Dermis blood vessel endothelial cell (primary cell): ENCODE measurements around the gene ESRP2. TPM values are rescaled to one million over a fixed set of nuclear protein-coding genes. Genes with fewer than 3 reads are reported as not detected.
A peak's percentile ranks its signal among the peaks of the same experiment; 100 is the strongest.

Experiments
- DNase-seq: peaks from one replicate; pipeline ENCODE4 v3.0.0; 2010
- total RNA-seq: library from RNA; depleted of rRNA; stranded (reverse); fragments of >200 nt; gene quantifications from 2 replicates; pipeline ENCODE4 v1.2.3, GENCODE V29; 2014

The ESRP2 gene
- total RNA-seq, 1 donor from 2014 or later = 3.6 TPM

GRCh38 chr16:68236826-68237242, 907 bp upstream of the ESRP2 start:
- DNase-seq = no peak

DNA sequence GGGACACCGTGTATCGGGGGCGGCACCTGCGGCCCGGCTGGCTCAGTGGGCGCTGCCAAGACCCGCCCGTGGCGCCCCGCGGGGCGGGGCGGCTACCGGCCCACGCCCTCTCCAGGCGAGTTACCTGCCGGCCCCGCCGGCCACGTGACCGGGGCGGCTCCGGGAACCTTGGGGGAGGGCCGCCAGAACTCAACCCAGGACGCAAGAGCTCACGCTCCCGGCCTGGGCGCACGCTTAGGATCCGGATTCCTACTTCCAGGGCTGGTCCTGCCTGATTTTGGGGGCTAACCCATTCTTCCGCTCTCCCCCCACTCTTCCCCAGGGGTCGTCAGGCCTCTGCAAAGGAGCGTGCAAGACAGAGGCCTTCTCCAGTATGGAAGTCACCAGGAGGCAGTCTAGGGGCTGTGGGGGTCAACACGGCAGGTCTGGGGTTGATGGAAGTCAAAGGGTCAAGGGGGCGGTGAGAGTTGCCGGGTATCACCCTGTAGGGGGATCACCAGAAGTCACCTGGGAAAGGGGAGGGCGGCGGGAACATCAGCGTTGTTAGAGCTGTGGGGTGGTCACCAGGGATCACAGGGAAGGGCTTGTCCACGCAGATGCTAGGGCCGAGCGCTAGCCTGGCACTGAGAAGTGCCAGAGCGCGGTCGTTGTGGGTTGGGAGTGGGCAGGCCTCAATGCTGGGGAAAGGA, 354 bp upstream of the ESRP2 start:
- no peak for DNase-seq

DNA sequence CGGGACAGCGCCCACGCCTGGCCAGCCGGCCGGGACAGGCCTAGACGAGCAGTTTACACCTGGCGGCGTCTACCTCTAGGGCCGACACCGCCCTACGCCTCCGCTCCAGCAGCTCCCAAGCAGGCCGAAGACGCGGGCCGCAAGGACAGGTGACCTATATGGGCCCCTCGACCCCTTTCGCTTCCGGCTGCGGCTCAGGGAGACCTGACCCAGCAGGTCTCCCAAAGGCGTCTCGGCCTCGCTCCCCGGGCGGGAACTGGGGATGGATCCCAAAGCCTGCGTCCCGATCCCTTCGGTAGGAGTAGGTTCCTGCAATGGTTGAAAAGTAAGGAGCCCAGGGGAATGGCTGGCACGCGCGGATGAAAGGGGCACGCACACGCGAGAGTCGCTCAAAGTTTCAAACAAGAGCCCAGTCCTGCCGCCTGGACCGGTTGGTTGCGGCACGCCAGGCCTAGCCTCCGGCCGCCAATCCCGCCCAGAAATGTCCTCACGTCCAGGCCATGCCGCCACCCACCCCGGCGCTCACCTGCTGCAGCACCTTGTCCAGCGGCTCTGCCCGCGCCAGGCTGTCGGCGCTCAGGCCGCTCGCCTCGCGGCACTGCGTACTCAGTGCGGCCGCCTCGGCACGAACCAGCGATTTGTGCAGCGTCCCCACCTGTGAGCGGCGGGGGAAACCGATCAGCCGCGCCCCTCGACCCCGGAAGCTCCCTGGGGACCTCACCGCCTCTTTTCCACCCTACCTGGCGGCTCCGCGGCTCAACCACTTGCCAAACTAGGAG, 630 bp downstream of the ESRP2 start:
- DNase-seq = no peak

DNA sequence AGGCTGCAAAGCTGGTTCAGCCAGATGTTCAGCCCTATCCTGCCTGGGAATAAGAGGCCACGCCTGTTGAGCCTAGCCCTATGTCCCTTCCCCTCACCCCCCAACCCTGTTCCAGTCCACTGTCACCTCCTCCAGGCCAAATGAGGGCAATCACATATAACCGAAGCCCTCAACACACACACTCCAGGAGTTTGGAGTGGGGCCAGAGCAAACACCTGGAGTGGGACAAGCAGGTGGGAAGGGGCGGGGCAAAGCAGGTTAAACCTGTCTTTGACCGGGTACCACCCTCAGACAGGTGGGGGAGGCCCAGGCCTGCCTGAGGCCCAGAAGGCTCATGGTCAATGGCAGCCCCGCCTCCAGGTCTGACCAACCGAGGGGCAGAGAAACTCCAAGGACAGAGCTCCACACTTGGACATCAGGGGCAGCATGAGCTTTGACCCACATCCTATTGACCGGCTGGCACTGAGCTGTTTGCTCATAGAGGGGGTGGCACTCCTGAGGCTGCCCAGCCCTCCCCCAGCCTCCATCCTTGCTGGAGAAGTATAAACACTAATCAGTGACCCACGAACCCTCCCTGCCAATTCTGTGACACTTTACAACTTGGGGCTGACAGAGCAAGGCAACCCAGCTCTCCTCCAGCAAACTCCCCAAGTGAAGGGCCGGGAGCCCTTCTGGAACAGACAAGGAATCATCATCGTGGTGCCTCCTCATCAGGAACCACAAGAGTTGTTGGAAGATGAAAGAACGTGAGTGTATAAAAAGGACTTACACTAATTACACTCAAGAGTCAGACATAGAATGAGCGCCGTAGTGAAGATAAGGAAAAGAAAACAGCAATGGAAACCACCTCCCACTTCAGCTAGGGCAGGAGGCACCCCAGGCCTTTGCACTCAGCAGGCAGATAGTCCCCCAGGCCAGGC, 1.5 kb downstream of the ESRP2 start:
- no peak for DNase-seq

DNA sequence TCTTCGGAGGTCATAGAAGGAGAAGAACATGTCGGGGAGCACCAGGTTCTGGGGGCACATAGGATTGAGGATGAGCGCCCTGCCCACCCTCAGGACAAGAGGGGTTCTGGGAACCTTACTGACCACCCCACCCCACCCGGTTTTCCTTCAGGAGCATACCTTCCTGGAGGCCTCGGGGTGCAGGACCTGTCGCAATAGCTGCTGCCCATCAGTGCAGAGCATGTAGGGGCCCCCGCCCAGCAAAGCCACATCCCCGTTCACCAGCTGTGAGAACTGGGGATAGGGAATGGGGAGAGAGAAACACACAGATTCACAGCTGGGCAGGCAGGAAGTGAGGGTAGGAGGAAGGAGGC, 2.1 kb downstream of the ESRP2 start:
- no peak for DNase-seq

DNA sequence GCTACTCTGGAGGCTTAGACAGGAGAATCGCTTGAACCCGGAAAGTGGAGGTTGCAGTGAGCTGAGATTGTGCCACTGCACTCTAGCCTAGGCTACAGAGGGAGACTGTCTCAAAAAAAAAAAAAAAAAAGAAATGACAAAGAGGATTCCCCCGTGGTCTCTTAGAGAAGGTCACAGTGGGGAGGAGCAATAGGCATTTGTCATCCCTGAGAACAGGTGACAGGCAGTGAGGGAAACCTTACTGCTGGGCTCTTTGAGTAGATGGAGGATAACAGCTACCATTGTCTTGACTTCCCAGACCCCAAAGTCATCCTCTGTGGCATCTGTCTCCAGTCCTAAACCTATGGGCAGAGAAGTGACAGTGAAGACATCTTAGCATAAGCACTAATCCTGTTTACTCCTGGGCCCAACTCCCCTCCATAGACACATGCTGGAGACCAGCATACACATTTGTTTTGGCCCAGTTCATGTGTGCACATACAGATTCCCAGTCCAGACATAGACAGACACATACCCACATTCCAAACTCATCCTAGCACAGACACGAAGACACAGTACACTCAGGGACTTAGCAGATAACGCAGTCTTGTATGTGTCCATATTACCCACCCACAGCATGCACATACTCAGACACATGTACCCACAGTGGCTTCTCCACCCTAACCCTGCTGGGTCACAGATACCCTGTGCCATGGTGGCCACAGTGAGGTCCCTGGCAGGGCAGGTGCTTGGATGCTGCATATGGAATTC, 2.7 kb downstream of the ESRP2 start:
- no peak for DNase-seq

DNA sequence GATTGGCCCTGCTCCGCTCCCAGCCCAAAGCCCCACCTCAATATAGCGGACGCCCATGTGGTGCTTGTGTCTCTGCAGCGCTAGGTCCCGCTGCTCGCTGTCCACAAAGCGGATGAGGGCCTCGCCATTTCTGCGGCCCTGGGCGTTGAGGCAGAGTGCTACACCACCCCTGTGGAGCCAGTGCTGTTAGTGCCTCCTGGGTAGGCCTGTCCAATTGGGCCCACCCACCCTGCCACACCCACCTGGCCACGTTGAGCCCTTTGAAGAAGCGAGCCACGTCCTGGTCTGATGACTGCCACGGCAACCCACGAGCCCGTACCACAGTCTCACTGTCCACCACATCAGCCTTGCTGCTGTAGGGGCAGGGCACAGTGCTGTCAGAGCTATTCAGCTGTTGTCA, 3.6 kb downstream of the ESRP2 start:
- DNase-seq = no peak

GRCh38 chr16:68231384-68232136, 4.4 kb downstream of the ESRP2 start:
- DNase-seq = no peak

GRCh38 chr16:68230956-68231355, 5.0 kb downstream of the ESRP2 start:
- no peak for DNase-seq

DNA sequence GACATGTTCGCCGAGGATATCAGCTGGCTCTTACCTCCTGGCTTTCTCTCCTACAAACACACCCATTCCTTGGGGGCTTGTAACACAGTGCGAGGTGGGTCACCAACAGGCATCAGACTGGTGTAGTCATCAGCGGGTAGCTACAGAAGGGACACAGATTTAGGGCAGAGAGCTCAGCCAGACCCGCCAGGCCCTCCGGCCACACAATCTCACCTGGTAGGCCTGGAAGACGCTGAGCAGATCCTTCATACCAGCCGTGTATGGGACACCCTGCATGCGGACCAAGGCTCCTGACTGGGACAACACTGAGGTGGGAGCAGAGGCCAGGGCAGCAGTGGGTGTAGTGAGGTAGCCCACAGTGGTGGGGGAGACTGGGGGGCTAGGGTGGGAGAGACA, 5.8 kb downstream of the ESRP2 start:
- no peak for DNase-seq

DNA sequence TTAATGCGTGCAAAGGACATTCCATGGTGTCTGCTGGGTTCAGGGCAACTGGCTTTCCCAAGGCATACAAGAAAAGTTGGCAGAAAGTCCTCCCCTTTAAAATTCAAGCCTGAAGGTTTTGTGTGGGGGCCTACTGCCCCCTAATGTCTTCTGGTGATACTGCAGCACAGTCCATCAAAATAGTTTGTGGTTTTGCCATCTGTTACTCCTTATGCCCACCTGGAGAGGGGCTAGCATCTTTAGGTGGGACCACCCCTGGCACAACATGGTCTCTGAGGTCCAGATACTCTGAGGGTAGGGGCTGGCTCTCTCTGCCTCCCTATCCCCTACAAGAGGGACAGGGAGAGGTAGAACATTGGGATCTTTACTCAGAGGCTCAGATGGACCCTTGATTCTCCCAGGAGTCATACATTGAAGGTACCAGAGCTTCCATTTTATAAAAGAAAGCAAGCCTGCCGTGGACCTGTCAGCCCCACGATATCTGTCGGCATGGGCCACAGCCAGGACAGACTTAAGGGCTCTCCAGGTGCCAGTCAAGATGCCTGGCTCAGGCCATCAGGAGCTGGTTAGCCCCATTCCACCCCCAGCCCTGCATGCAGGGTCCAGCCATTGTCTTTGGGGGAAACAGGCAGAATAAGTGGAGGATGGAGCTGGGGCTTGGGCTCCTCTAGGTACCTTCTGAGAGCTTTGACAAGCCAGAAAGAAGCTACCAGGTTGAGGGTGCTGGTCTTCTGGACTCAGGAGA, 6.3 kb downstream of the ESRP2 start:
- peak; percentile 73 for DNase-seq

- no peak for DNase-seq
Measured at GRCh38 chr16:68228652-68229051, 7.3 kb downstream of the ESRP2 start.

GRCh38 chr16:68227850-68228553, 7.9 kb downstream of the ESRP2 start:
- peak; percentile 37 for DNase-seq

- DNase-seq = no peak
Measured at GRCh38 chr16:68227183-68227793, 8.6 kb downstream of the ESRP2 start.

DNA sequence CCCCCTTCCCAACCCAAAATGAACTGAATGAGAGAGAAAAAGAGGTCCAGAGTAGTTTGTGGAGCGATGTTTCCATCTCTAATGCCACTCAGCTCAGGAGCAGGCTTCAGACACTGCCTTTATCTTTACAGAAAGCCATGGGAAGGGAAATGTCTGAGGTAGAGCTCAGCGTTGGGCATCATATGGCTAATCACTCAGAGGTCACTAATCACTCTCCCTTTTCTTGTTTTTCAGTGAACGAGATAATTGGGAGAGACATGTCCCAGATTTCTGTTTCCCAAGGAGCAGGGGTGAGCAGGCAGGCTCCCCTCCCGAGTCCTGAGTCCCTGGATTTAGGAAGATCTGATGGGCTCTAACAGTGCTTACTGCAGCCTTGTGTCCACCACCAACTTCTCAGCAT, 9.8 kb downstream of the ESRP2 start:
- DNase-seq = no peak

DNA sequence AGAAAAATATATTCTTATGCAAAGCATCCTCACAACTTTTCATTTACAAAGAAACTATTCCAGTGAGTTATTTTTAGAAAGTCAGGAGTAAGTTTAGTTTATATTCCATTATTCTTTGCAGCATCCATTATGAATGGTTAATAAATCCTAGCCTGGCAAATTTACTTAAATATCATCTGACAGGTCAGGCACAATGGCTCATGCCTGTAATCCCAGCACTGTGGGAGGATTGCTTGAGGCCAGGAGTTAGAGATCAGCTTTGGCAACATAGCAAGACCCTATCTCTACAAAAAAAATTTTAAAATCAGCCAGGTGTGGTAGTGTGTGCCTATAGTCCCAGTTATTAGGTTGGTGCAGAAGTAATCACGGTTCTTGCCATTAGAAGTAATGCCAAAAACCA, 12.9 kb downstream of the ESRP2 start:
- DNase-seq = no peak

- DNase-seq = no peak
Measured at GRCh38 chr16:68219725-68220351, 16.1 kb downstream of the ESRP2 start.

DNA sequence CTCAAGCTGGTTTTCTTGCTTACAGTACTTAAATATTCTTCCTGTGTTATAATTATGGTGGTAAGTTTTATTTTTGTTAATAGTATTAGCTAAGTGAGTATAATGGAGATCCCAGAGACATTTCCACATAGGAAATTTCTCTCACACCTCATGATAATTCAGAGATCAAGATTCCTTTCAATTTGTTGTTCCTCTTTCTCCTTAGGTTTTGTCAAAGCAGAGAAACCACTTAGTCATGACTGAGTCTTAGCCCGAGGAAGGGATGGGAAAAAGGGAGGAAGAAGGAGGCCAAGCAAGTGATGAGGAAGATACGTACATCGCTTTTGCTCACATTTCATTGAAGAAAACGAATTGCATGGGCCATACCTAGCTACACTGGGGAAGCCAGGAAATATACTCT, 18.4 kb downstream of the ESRP2 start:
- no peak for DNase-seq

GRCh38 chr16:68216240-68216639, 19.7 kb downstream of the ESRP2 start:
- DNase-seq = no peak

- DNase-seq = no peak
Measured at GRCh38 chr16:68215302-68215701, 20.6 kb downstream of the ESRP2 start.
